GM12874 (cell line): ENCODE data around the gene ETV6.

Experiments
- TF ChIP-seq, protein P1 (sequence below): IDR thresholded peaks from 2 replicates; pipeline ENCODE4 v1.5.1; 2011; ENCODE audit warnings: low read depth, mild to moderate bottlenecking, control low read depth, low read length, moderate library complexity; ENCODE audit not compliant: insufficient read depth

The ETV6 gene

DNA sequence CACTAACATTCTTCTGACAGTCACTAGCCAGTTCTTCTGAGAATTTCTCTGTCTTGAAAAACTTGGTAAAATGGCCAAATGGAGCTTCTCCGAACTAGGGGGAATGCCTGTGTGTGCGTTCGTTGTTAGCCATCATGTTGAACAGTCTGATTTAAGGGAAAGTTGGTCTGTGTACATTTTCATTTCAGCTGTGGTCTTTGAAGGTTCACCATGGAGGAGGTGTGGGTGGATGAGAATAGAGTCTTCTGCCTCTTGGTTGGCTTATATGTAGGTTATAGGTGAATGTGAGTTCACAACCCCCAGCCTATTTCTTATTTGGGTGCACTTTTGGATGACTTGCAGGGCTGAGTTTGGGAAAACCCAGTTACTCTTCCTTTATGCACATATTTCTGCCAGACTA, 12.9 kb downstream of the ETV6 start:
- TF ChIP-seq, protein P1, sequence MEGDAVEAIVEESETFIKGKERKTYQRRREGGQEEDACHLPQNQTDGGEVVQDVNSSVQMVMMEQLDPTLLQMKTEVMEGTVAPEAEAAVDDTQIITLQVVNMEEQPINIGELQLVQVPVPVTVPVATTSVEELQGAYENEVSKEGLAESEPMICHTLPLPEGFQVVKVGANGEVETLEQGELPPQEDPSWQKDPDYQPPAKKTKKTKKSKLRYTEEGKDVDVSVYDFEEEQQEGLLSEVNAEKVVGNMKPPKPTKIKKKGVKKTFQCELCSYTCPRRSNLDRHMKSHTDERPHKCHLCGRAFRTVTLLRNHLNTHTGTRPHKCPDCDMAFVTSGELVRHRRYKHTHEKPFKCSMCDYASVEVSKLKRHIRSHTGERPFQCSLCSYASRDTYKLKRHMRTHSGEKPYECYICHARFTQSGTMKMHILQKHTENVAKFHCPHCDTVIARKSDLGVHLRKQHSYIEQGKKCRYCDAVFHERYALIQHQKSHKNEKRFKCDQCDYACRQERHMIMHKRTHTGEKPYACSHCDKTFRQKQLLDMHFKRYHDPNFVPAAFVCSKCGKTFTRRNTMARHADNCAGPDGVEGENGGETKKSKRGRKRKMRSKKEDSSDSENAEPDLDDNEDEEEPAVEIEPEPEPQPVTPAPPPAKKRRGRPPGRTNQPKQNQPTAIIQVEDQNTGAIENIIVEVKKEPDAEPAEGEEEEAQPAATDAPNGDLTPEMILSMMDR = no peak

DNA sequence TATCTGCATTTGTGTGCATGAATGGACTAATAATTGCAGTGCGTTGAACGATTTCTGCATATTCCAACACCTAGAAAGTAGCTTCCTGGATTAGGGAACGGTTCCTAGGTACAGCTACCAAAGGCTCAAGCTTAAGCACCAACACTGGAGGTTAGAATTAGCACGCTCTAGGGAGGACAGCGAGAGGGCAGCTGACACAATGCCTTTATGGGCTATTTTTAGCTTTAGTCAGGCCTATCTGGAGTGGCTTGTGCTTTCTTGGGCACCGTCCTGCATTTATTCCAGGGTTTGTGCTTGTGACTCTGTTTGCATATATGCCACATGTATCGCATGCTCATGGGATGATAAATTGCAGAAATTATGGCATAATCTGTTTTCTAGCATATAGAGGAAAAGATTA, 13.7 kb downstream of the ETV6 start:
- TF ChIP-seq, protein P1 = no peak

DNA sequence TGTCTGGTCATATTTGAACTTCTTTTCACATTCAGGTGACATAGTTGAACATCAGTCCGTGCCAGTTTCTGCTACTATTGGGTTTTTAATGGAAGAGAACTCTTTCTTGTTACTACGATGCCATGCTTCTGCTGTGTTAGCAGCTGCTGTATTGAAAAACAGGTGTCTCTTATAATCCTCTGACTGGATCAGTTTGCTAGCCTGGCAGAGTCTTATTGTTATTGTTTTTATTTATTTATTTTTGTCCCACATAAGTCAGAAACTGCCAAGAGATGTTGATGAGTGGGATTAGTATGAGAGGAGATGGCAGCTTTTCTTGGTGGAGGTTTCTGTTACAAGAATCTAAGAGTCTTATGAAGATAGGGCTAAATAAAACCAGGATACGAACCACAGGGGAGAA, 14.6 kb downstream of the ETV6 start:
- TF ChIP-seq, protein P1 = no peak

DNA sequence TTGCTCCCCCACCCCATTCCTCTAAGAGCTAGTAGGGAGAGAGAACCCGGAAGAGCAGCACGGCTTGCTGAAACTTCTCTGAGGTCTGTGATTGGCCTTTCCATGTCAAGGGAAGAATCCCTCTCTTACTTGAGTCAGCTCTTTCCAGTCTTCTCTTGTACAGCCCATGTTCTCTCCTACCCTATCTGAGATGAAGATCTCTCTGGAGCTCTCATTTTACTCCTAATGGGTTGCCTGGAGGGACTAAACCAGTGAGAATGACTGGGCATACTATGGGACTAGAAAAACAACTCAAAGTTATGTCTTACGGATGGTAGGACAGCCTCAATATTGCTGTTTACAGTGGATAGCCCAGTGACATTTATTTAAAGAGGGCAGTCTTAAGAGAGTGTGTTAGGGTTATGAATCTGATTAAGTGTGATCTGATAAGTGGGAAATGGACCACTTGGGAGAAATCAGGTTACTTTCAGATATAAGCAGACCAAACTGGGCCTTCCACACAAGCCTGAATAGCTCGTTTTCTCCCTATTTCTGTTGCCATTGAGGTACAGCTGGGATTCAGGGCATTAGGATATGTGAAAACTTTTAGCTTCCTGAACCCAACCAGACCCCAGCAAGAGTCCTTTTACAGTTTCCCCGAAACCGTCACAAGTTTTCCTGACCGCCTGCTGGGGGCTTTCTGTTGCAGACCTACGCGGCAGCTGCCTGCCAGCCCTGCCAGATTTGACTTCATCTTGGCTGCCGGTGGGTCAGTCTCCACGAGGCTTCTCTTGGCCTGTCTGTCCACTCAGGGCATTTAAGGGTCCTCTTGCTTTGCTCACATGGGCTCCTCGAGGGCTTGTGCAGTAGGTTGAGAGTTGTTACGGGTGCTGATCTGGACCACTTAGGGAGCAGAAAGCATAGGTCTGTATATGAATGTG, 16.9 kb downstream of the ETV6 start:
- TF ChIP-seq, protein P1 = no peak

DNA sequence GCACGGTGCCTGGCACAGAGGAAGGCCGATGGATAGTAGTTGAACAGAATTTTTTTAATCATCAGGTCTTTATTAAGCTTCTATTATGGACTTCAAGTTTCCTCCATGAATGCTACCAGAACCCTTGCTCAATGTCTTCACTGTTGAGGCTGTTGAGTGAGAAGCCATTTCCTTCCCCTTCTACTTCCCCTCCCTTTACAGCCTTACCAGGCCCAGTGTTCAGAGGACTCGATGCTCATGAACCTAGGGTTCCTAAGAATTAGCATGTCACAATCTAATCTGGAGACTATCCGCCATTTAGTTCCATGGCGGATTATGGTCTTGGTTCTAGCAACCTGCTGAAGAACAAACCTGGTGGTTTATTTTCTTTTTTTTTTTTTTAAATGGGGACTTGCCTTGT, 17.7 kb downstream of the ETV6 start:
- TF ChIP-seq, protein P1 = no peak

DNA sequence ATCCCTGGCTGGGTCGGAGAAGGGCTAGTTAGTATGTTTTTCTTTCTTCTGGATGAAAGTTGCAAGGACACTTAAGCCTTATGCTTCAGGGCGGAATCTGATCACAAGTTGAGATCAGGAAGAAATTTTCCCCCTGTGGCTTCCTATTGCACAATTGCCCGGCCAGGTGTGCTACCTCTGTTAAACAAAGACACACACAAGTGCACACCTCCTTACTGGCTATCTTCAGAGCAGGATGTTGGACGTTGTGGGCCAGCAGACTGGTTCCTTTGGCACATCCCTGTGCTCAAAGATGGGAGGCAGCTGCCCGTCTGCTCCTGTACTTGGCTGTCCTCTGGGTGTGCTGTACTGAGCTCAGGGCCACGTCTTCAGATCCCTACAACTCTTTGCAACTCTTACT, 19.1 kb downstream of the ETV6 start:
- TF ChIP-seq, protein P1 = no peak

DNA sequence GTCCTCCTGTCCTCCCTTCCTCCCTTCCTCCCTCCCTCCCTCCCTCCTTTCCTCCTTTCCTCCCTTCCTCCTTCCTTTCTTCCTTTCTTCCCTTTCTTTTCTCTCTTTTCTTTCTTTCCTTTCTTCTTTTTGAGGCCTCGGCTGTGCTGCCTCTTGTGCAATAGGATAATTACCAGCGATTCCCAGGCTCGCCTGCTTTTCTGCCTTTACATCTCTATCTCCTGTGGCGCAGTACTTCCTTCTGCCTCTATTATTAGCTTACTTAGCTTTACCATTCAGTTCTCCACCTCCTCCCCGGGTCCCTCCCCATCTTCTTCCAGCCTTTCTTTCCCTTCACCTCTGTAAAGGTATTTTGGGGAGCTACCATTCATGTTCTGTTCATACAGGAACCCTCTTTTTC, 19.9 kb downstream of the ETV6 start:
- TF ChIP-seq, protein P1 = no peak
